Endothelial cell of umbilical vein (primary cell): Measurements from ENCODE around the gene HSD3B7. TPM values are rescaled to one million over a fixed set of nuclear protein-coding genes. Genes with fewer than 3 reads are reported as not detected.

Source experiments
- BruUV-seq: library from RNA; stranded (reverse); fragments of 400-500 nt; replicated peaks from 2 replicates; lab custom pipeline; 2021; lab: Mats Ljungman, UMichigan
- CTCF ChIA-PET: fragments of 300-600, 350-600 bp; sonication (Branson Sonifier 250); formaldehyde crosslinking; loops from one replicate; lab custom pipeline; 2021; ENCODE audit warnings: antibody characterized with exemption, inconsistent platforms; lab: Charles Lee
- POLR2A ChIA-PET: fragments of 300-600, 350-600 bp; sonication (Branson Sonifier 250); formaldehyde crosslinking; loops from one replicate; lab custom pipeline; 2021; ENCODE audit warnings: antibody characterized with exemption, inconsistent platforms; lab: Charles Lee
- DNase-seq: peaks from one replicate; pipeline ENCODE4 v3.0.0-alpha.2; 2011; ENCODE audit warnings: low read depth, low spot score
- FAIRE-seq: peaks from 2 replicates; lab custom pipeline; 2011; peaks lifted over from hg19 to GRCh38; lab: Jason Lieb, UNC
- H2AFZ ChIP-seq: 2 replicates; pipeline ENCODE4 v1.6.0; 2012; ENCODE audit warnings: low read depth, low read length, control low read depth, inconsistent platforms
- H3K27ac ChIP-seq: 2 replicates; pipeline ENCODE4 v1.5.1; 2011; ENCODE audit warnings: low read depth, mild to moderate bottlenecking, control low read depth, low read length, moderate library complexity; ENCODE audit not compliant: insufficient read depth
- H3K27me3 ChIP-seq, 2 experiments: 2 replicates each; pipeline versions ENCODE4 v1.6.0 to v1.6.1; 2011; ENCODE audit warnings: low read length in 2 of 2, mixed read lengths in 1 of 2; ENCODE audit not compliant: control insufficient read depth in 2 of 2, insufficient read depth in 2 of 2
- H3K36me3 ChIP-seq, 2 experiments: 2 replicates in 1 of 2; 3 replicates in 1 of 2; pipeline ENCODE4 v1.5.1; 2011; ENCODE audit warnings: low read length in 2 of 2, mild to moderate bottlenecking in 1 of 2, moderate library complexity in 1 of 2; ENCODE audit not compliant: control insufficient read depth in 2 of 2, insufficient read depth in 2 of 2; ENCODE audit errors: extremely low read depth in 1 of 2
- H3K4me1 ChIP-seq: 3 replicates; pipeline ENCODE4 v1.5.1; 2011; ENCODE audit warnings: mild to moderate bottlenecking, low read length; ENCODE audit not compliant: control insufficient read depth, insufficient read depth; ENCODE audit errors: extremely low read depth
- H3K4me2 ChIP-seq: 2 replicates; pipeline ENCODE4 v1.6.1; 2011; ENCODE audit warnings: low read length, control low read depth, mixed read lengths; ENCODE audit not compliant: insufficient read depth
- H3K4me3 ChIP-seq, 3 experiments: fragments of 200-600 bp in 1 of 3; sonication (generic), shearing (Covaris generic) in 1 of 3; replicated peaks in 1 of 3; 2 replicates each; pipeline ENCODE4 v1.5.1; 2011 to 2016; ENCODE audit warnings: control low read depth in 3 of 3, low read length in 3 of 3, mild to moderate bottlenecking in 2 of 3, inconsistent platforms in 1 of 3, low read depth in 1 of 3, moderate library complexity in 1 of 3; ENCODE audit not compliant: insufficient read depth in 1 of 3
- H3K79me2 ChIP-seq: 2 replicates; pipeline ENCODE4 v1.6.0; 2012; ENCODE audit warnings: low read length, inconsistent platforms; ENCODE audit not compliant: control insufficient read depth, insufficient read depth
- H3K9ac ChIP-seq: replicated peaks from 2 replicates; pipeline ENCODE3; 2011; ENCODE audit warnings: low read length, control low read depth; ENCODE audit not compliant: insufficient read depth; ENCODE audit errors: extremely low read depth
- H3K9me1 ChIP-seq: replicated peaks from 3 replicates; pipeline ENCODE4 v1.6.0; 2011; ENCODE audit warnings: mild to moderate bottlenecking, low read length; ENCODE audit not compliant: control insufficient read depth, insufficient read depth; ENCODE audit errors: extremely low read depth
- H3K9me3 ChIP-seq: replicated peaks from 2 replicates; pipeline ENCODE4 v1.5.1; 2012; ENCODE audit warnings: low read length, inconsistent platforms; ENCODE audit not compliant: control insufficient read depth, insufficient read depth
- H4K20me1 ChIP-seq: replicated peaks from 2 replicates; pipeline ENCODE3; 2011; ENCODE audit warnings: mild to moderate bottlenecking, low read length; ENCODE audit not compliant: control insufficient read depth, insufficient read depth; ENCODE audit errors: extremely low read depth
- CTCF ChIP-seq, 2 donors: IDR thresholded peaks; 1 replicate in 1 of 2; 2 replicates in 1 of 2; pipeline ENCODE4 v1.5.1; 2011; ENCODE audit warnings: low read length in 2 of 2, mild to moderate bottlenecking in 2 of 2, moderate library complexity in 2 of 2, control low read depth in 1 of 2, inconsistent platforms in 1 of 2, low read depth in 1 of 2; ENCODE audit not compliant: insufficient read depth in 1 of 2; ENCODE audit errors: extremely low read depth in 1 of 2
- EZH2 ChIP-seq: IDR thresholded peaks from 2 replicates; pipeline ENCODE4 v1.6.1; 2012; ENCODE audit warnings: borderline replicate concordance, low read depth, mild to moderate bottlenecking, moderate library complexity, low read length, inconsistent platforms; ENCODE audit not compliant: severe bottlenecking
- FOS ChIP-seq: IDR thresholded peaks from 2 replicates; pipeline ENCODE4 v1.6.1; 2011; ENCODE audit warnings: mild to moderate bottlenecking, low read length, moderate library complexity, borderline replicate concordance; ENCODE audit not compliant: insufficient read depth
- GATA2 ChIP-seq: IDR thresholded peaks from 2 replicates; pipeline ENCODE4 v1.7.0; 2011; ENCODE audit warnings: low read depth, mild to moderate bottlenecking, moderate library complexity, mixed read lengths, low read length; ENCODE audit not compliant: insufficient read length, insufficient read depth
- JUN ChIP-seq: IDR thresholded peaks from 2 replicates; pipeline ENCODE4 v1.6.1; 2011; ENCODE audit warnings: borderline replicate concordance, low read depth; ENCODE audit not compliant: insufficient read length, insufficient read depth
- MYC ChIP-seq: IDR thresholded peaks from one replicate; pipeline ENCODE4 v1.6.1; 2011; ENCODE audit warnings: mild to moderate bottlenecking, low read depth, low read length
- POLR2A ChIP-seq: IDR thresholded peaks from 2 replicates; pipeline ENCODE4 v1.6.1; 2012; ENCODE audit warnings: low read depth, mild to moderate bottlenecking, control low read depth, low read length
- POLR2AphosphoS5 ChIP-seq: IDR thresholded peaks from 2 replicates; pipeline ENCODE4 v1.6.1; 2012; ENCODE audit warnings: low read depth, mild to moderate bottlenecking, control low read depth, low read length, moderate library complexity; ENCODE audit not compliant: insufficient read depth
- dilution Hi-C: fragments of 300-500 bp; cut with MboI; formaldehyde crosslinking; loops from one replicate; pipeline ENCODE4 v1.15.0; 2019; ENCODE audit warnings: low sequenced_read_pairs; ENCODE audit not compliant: extremely low pct_ligation_motif_present
- intact Hi-C: fragments of 100-400 bp; cut with micrococcal nuclease; formaldehyde crosslinking; loops from one replicate; pipeline ENCODE4 v1.10.0; 2022
- polyA plus RNA-seq, 4 experiments: library from polyadenylated mRNA; depleted of rRNA in 3 of 4; stranded (reverse) in 3 of 4; unstranded in 1 of 4; fragments of >200 nt; gene quantifications; 2 replicates each; pipeline versions ENCODE4 v1.2.1 to v1.2.3, GENCODE V29; 2011 to 2012; ENCODE audit warnings: missing spikeins in 1 of 4
- total RNA-seq: library from RNA; stranded (reverse); gene quantifications from 2 replicates; pipeline ENCODE4 v1.2.3, GENCODE V29; 2021
- TF ChIP-seq, protein P1 (sequence below): IDR thresholded peaks from 2 replicates; pipeline ENCODE4 v1.6.1; 2011; ENCODE audit not compliant: insufficient read depth, insufficient read length

HSD3B7 gene
- total and polyA plus RNA-seq, 2 donors (not counting 3 experiments of a cell fraction or from before 2014, with no cell fraction given), result 3.5 to 4.8 TPM

DNA sequence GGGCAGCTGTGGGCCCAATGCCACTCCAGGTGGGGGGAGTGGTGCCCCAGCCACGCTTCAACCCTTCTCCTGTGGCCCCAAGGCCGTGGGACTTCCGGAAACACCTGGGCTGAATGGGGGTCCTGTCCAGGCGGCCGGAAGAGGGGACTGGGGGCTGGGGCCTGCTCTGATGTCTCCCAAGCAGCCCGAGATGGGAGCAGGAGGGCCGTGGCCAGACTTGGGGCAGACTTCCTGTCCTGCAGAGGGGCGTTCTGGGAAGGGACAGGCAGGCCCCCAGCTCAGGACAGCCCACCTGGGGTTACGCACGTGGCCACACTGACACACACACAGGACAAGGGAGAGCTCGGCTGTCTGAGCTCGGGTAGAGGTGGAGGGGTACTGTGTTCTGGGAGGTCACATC, 5.1 kb downstream of the HSD3B7 start:
- Histone ChIP-seq H3K9me1 (no peaks in the 10 kb centered on the region), H3K4me2 (no peak overlapping the region), H3K4me1 (no peaks in the 10 kb centered on the region), H3K27me3 (no peaks in the 10 kb centered on the region), H3K9me3 (no peaks in the 10 kb centered on the region), H3K36me3 (no peaks in the 10 kb centered on the region), H2AFZ (no peak overlapping the region), H3K79me2 (no peaks in the 10 kb centered on the region), H3K9ac (no peak overlapping the region), H3K4me3 (no peak overlapping the region), H4K20me1 (no peaks in the 10 kb centered on the region), H3K27ac (no peak overlapping the region)
- no TSS peak for BruUV-seq
- CTCF ChIA-PET, result no interaction called here
- POLR2A ChIA-PET, result no interaction called here
- FAIRE-seq (no peak), DNase-seq (no peak)
- intact Hi-C loops (no loop called here), dilution Hi-C loops (no loop called here)
- TF ChIP-seq FOS (no peak), POLR2AphosphoS5 (no peak), CTCF (IDR thresholded peaks at IDR 0.05; ENCODE audit: extremely low read depth in 1 of 2, insufficient read depth in 1 of 2, low read depth in 1 of 2, low read length in 2 of 2) (no peak), EZH2 (no peak), POLR2A (no peak), JUN (no peak), GATA2 (no peak), MYC (no peak)
- TF ChIP-seq, protein P1, sequence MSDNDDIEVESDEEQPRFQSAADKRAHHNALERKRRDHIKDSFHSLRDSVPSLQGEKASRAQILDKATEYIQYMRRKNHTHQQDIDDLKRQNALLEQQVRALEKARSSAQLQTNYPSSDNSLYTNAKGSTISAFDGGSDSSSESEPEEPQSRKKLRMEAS, result no peak
